22Rv1 (cell line): ENCODE results near the gene SH2D5.

Experiments
- CTCF ChIP-seq: fragments of 450-650 bp; IDR thresholded peaks from 2 replicates; pipeline ENCODE4 v1.5.1; 2017; ENCODE audit warnings: mild to moderate bottlenecking
- ZFX ChIP-seq: fragments of 450-650 bp; IDR thresholded peaks from 2 replicates; pipeline ENCODE4 v1.6.1; 2017; ENCODE audit warnings: antibody characterized with exemption, borderline replicate concordance

- TF ChIP-seq CTCF (no peak), ZFX (no peak)
These were observed 7.9 kb downstream of the SH2D5 start for GRCh38 chr1:20724364-20725188.
